PC-3 (cell line): ENCODE results near the gene MTF1.

Experiments used
- EZH2 ChIP-seq: fragments of 300-600 bp; sonication (generic); IDR thresholded peaks from one replicate; pipeline ENCODE4 v1.6.1; 2017; ENCODE audit warnings: antibody characterized with exemption, mild to moderate bottlenecking, low read length; ENCODE audit not compliant: unreplicated experiment
- TF ChIP-seq, protein P1 (sequence below): fragments of 300-600 bp; sonication (generic); conservative IDR thresholded peaks from 2 replicates; pipeline ENCODE4 v1.5.1; 2017; ENCODE audit warnings: antibody characterized with exemption, low read depth, mild to moderate bottlenecking, low read length

DNA sequence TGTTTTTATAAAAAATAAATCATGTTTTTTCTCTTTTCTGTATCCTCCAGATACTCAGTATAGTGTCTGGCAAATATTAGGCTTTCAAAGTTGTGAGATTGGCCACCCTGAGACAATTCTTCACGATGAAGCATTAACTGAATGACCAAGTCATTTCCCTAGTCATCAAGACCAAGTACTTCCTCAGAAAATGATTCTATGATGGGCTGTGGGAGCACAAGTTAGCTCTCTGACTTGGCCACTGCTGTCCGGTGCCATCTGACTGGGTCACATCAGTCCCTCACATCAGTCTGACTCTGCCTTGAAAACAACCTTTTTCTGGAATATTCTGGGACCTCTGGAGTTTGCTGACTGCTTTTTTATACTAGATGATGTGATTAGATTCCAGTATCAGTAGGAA is 37.9 kb downstream of the MTF1 start:
- no peak for TF ChIP-seq EZH2
- TF ChIP-seq, protein P1, sequence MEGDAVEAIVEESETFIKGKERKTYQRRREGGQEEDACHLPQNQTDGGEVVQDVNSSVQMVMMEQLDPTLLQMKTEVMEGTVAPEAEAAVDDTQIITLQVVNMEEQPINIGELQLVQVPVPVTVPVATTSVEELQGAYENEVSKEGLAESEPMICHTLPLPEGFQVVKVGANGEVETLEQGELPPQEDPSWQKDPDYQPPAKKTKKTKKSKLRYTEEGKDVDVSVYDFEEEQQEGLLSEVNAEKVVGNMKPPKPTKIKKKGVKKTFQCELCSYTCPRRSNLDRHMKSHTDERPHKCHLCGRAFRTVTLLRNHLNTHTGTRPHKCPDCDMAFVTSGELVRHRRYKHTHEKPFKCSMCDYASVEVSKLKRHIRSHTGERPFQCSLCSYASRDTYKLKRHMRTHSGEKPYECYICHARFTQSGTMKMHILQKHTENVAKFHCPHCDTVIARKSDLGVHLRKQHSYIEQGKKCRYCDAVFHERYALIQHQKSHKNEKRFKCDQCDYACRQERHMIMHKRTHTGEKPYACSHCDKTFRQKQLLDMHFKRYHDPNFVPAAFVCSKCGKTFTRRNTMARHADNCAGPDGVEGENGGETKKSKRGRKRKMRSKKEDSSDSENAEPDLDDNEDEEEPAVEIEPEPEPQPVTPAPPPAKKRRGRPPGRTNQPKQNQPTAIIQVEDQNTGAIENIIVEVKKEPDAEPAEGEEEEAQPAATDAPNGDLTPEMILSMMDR: no peak
